ENCODE measurements around the gene GUCY2F.

The GUCY2F gene

GRCh38 chrX:109448282-109448938 is 33.5 kb downstream of the GUCY2F start:
- TF ChIP-seq POLR2AphosphoS5 (IDR thresholded peaks at IDR 0.05; ENCODE audit: low read depth, low read length) = no peak
- no peak for TF ChIP-seq FOXP2 (optimal IDR thresholded peaks at IDR 0.05; ENCODE audit: borderline replicate concordance, extremely low read depth, extremely low read length, insufficient read depth)
- TF ChIP-seq SIN3A (IDR thresholded peaks at IDR 0.05; ENCODE audit: borderline replicate concordance, insufficient read depth, low read length) = no peak
- TF ChIP-seq REST (IDR thresholded peaks at IDR 0.05; ENCODE audit: insufficient read depth in 1 of 2, low read depth in 2 of 2, low read length in 2 of 2) = no peak
- no peak for TF ChIP-seq TAF1 (IDR thresholded peaks at IDR 0.05; ENCODE audit: borderline replicate concordance, insufficient read depth, low read length)

GRCh38 chrX:109441266-109441665 is 40.6 kb downstream of the GUCY2F start:
- no peak for TF ChIP-seq SIN3A (IDR thresholded peaks at IDR 0.05; ENCODE audit: borderline replicate concordance, insufficient read depth, low read length)
- TF ChIP-seq TAF1 (IDR thresholded peaks at IDR 0.05; ENCODE audit: borderline replicate concordance, insufficient read depth, low read length) = no peak
- TF ChIP-seq FOXP2 (optimal IDR thresholded peaks at IDR 0.05; ENCODE audit: borderline replicate concordance, extremely low read depth, extremely low read length, insufficient read depth) = no peak
- no peak for TF ChIP-seq POLR2AphosphoS5 (IDR thresholded peaks at IDR 0.05; ENCODE audit: low read depth, low read length)
- TF ChIP-seq REST (IDR thresholded peaks at IDR 0.05; ENCODE audit: insufficient read depth in 1 of 2, low read depth in 2 of 2, low read length in 2 of 2) = no peak

GRCh38 chrX:109440475-109440874 is 41.4 kb downstream of the GUCY2F start:
- TF ChIP-seq POLR2AphosphoS5 (IDR thresholded peaks at IDR 0.05; ENCODE audit: low read depth, low read length) = no peak
- TF ChIP-seq TAF1 (IDR thresholded peaks at IDR 0.05; ENCODE audit: borderline replicate concordance, insufficient read depth, low read length) = no peak
- TF ChIP-seq FOXP2 (optimal IDR thresholded peaks at IDR 0.05; ENCODE audit: borderline replicate concordance, extremely low read depth, extremely low read length, insufficient read depth) = no peak
- no peak for TF ChIP-seq SIN3A (IDR thresholded peaks at IDR 0.05; ENCODE audit: borderline replicate concordance, insufficient read depth, low read length)

GRCh38 chrX:109409181-109409580 is 72.7 kb downstream of the GUCY2F start:
- no peak for TF ChIP-seq FOXP2 (optimal IDR thresholded peaks at IDR 0.05; ENCODE audit: borderline replicate concordance, extremely low read depth, extremely low read length, insufficient read depth)
- no peak for TF ChIP-seq TAF1 (IDR thresholded peaks at IDR 0.05; ENCODE audit: borderline replicate concordance, insufficient read depth, low read length)
- TF ChIP-seq POLR2AphosphoS5 (IDR thresholded peaks at IDR 0.05; ENCODE audit: low read depth, low read length) = no peak
- no peak for TF ChIP-seq REST (IDR thresholded peaks at IDR 0.05; ENCODE audit: insufficient read depth in 1 of 2, low read depth in 2 of 2, low read length in 2 of 2)
- TF ChIP-seq SIN3A (IDR thresholded peaks at IDR 0.05; ENCODE audit: borderline replicate concordance, insufficient read depth, low read length) = no peak

GRCh38 chrX:109403922-109404321 is 78.0 kb downstream of the GUCY2F start:
- TF ChIP-seq REST (IDR thresholded peaks at IDR 0.05; ENCODE audit: insufficient read depth in 1 of 2, low read depth in 2 of 2, low read length in 2 of 2) (no peak), FOXP2 (optimal IDR thresholded peaks at IDR 0.05; ENCODE audit: borderline replicate concordance, extremely low read depth, extremely low read length, insufficient read depth) (no peak), POLR2AphosphoS5 (IDR thresholded peaks at IDR 0.05; ENCODE audit: low read depth, low read length) (no peak), SIN3A (IDR thresholded peaks at IDR 0.05; ENCODE audit: borderline replicate concordance, insufficient read depth, low read length) (no peak), TAF1 (IDR thresholded peaks at IDR 0.05; ENCODE audit: borderline replicate concordance, insufficient read depth, low read length) (no peak)
